HepG2 (cell line): Measurements from ENCODE around the gene PDLIM5. TPM values are rescaled to one million over a fixed set of nuclear protein-coding genes. Genes with fewer than 3 reads are reported as not detected.

Experiments used
- BRCA1 ChIP-seq: sonication (generic); formaldehyde crosslinking; IDR thresholded peaks from 2 replicates; pipeline ENCODE4 v1.4.0; 2020; ENCODE audit warnings: missing genetic modification reagents
- DPF2 ChIP-seq: sonication (generic); formaldehyde crosslinking; IDR thresholded peaks from 2 replicates; pipeline ENCODE4 v1.4.0; 2020; ENCODE audit warnings: mild to moderate bottlenecking, low read depth, missing genetic modification reagents, borderline replicate concordance
- ELK4 ChIP-seq: sonication (generic); formaldehyde crosslinking; IDR thresholded peaks from 2 replicates; pipeline ENCODE4 v1.9.0; 2021; ENCODE audit warnings: missing genetic modification reagents, borderline replicate concordance
- ERF ChIP-seq: IDR thresholded peaks from 2 replicates; pipeline ENCODE4 v1.6.1; 2018; ENCODE audit warnings: missing biosample characterization, missing genetic modification reagents
- HNRNPUL1 ChIP-seq: fragments of 200-400 bp; formaldehyde crosslinking; IDR thresholded peaks from 2 replicates; pipeline ENCODE4 v1.6.1; 2017; ENCODE audit warnings: low read depth, mild to moderate bottlenecking, low read length, moderate library complexity
- LBX2 ChIP-seq: sonication (generic); formaldehyde crosslinking; IDR thresholded peaks from 2 replicates; pipeline ENCODE4 v1.5.0; 2020; ENCODE audit warnings: missing genetic modification reagents, mild to moderate bottlenecking, borderline replicate concordance
- MAFG ChIP-seq: sonication (generic); formaldehyde crosslinking; IDR thresholded peaks from 2 replicates; pipeline ENCODE4 v1.5.1; 2020; ENCODE audit warnings: mild to moderate bottlenecking, missing genetic modification reagents
- NFIC ChIP-seq: IDR thresholded peaks from 2 replicates; pipeline ENCODE4 v1.6.1; 2012; ENCODE audit warnings: mild to moderate bottlenecking, low read length, inconsistent platforms
- NR2F6 ChIP-seq, 2 experiments: IDR thresholded peaks; 2 replicates each; pipeline ENCODE4 v1.6.1; 2016; ENCODE audit warnings: antibody characterized with exemption in 1 of 2, mild to moderate bottlenecking in 1 of 2
- PHB2 ChIP-seq: fragments of 450-650 bp; IDR thresholded peaks from 2 replicates; pipeline ENCODE4 v1.6.1; 2018; ENCODE audit not compliant: partially characterized antibody
- PLRG1 ChIP-seq: fragments of 450-650 bp; conservative IDR thresholded peaks from 2 replicates; pipeline ENCODE4 v1.6.1; 2016
- SMYD3 ChIP-seq: sonication (generic); formaldehyde crosslinking; IDR thresholded peaks from 2 replicates; pipeline ENCODE4 v1.8.1; 2023; ENCODE audit warnings: mild to moderate bottlenecking, missing genetic modification reagents
- SP140L ChIP-seq: sonication (generic); formaldehyde crosslinking; IDR thresholded peaks from 2 replicates; pipeline ENCODE4 v1.4.0; 2020; ENCODE audit warnings: missing genetic modification reagents, borderline replicate concordance
- U2AF1 ChIP-seq: fragments of 200-400 bp; formaldehyde crosslinking; optimal IDR thresholded peaks from 2 replicates; pipeline ENCODE3; 2017; ENCODE audit warnings: mild to moderate bottlenecking, low read depth, low read length
- U2AF2 ChIP-seq: fragments of 200-400 bp; formaldehyde crosslinking; IDR thresholded peaks from 2 replicates; pipeline ENCODE4 v1.6.1; 2017; ENCODE audit warnings: low read depth, mild to moderate bottlenecking, low read length
- ZFP36L2 ChIP-seq: sonication (generic); formaldehyde crosslinking; IDR thresholded peaks from 2 replicates; pipeline ENCODE4 v1.4.0; 2020; ENCODE audit warnings: missing genetic modification reagents
- ZFP37 ChIP-seq: sonication (generic); formaldehyde crosslinking; IDR thresholded peaks from 2 replicates; pipeline ENCODE4 v1.4.0; 2020; ENCODE audit warnings: missing genetic modification reagents, borderline replicate concordance
- ZNF121 ChIP-seq: sonication (generic); formaldehyde crosslinking; IDR thresholded peaks from 2 replicates; pipeline ENCODE4 v1.5.0; 2020; ENCODE audit warnings: mild to moderate bottlenecking, missing genetic modification reagents
- ZNF660 ChIP-seq: sonication (generic); formaldehyde crosslinking; IDR thresholded peaks from 2 replicates; pipeline ENCODE4 v1.5.1; 2020; ENCODE audit warnings: mild to moderate bottlenecking, low read depth, missing genetic modification reagents, borderline replicate concordance
- ZNF691 ChIP-seq: sonication (generic); formaldehyde crosslinking; IDR thresholded peaks from 2 replicates; pipeline ENCODE4 v1.4.0; 2020; ENCODE audit warnings: missing genetic modification reagents, low read depth, mild to moderate bottlenecking, borderline replicate concordance
- ZNF768 ChIP-seq: sonication (generic); formaldehyde crosslinking; IDR thresholded peaks from 2 replicates; pipeline ENCODE4 v1.4.0; 2020; ENCODE audit warnings: missing genetic modification reagents
- ZNF883 ChIP-seq: sonication (generic); formaldehyde crosslinking; IDR thresholded peaks from 2 replicates; pipeline ENCODE4 v1.5.1; 2020; ENCODE audit warnings: mild to moderate bottlenecking, missing genetic modification reagents; ENCODE audit errors: not compliant biosample characterization
- polyA plus RNA-seq, 8 experiments: library from polyadenylated mRNA; depleted of rRNA in 3 of 8; stranded (reverse) in 7 of 8; unstranded in 1 of 8; fragments of >200 nt; fragmentation: Illumina TruSeq in 4 of 8; extraction: Trizol in 4 of 8; gene quantifications; 2 replicates each; pipeline versions ENCODE4 v1.2.1 to v1.2.3, GENCODE V29; 2011 to 2016; ENCODE audit warnings: low read depth in 4 of 8, missing spikeins in 1 of 8, mixed read lengths in 1 of 8; ENCODE audit not compliant: insufficient read depth in 1 of 8
- total RNA-seq, 5 experiments: library from RNA; depleted of rRNA; stranded (reverse); fragments of >200 nt; fragmentation: Illumina TruSeq; extraction: Trizol; gene quantifications; 2 replicates each; pipeline ENCODE4 v1.2.3, GENCODE V29; 2016; ENCODE audit warnings: low read depth in 1 of 5
- TF ChIP-seq, protein P1 (sequence below): sonication (generic); formaldehyde crosslinking; IDR thresholded peaks from 2 replicates; pipeline ENCODE4 v1.4.0; 2020; ENCODE audit warnings: missing genetic modification reagents
- TF ChIP-seq, protein P2 (sequence below): sonication (generic); formaldehyde crosslinking; IDR thresholded peaks from 2 replicates; pipeline ENCODE4 v1.5.0; 2020; ENCODE audit warnings: missing genetic modification reagents, mild to moderate bottlenecking, borderline replicate concordance

The PDLIM5 gene
- total and polyA plus RNA-seq, 2 of the 13 experiments (the other 11 are each of a cell fraction or from before 2014, with no cell fraction given) = 52.8 to 119 TPM

DNA sequence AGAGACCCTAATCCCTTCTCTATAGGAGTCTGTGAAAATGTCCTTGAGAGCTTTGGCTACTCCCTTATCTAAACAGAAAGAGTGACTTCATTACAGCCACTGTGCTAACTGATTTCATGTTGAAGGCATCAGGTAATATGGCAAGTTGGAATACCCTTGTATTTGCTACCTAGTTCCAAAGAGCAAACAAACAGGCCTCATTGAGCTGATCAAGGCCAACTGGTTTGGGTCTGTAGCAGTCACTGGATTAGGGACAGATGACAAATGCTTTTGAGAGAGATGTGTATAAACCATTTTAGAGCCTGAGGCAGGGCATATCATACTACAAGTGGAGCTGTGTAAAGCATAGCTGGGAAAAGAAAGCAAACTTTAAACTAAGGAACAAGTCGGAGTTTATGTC lies 22.9 kb upstream of the PDLIM5 start (continued):
- TF ChIP-seq U2AF1 (no peak), ELK4 (CRISPR knock-in tag) (no peak), ZFP36L2 (no peak), NR2F6 (IDR thresholded peaks at IDR 0.05) (no peak), NR2F6 (CRISPR knock-in tag; IDR thresholded peaks at IDR 0.05) (0 out of 2 replicates have a peak, but pooled peaks have one; percentile 46), MAFG (CRISPR knock-in tag) (no peak), SMYD3 (CRISPR knock-in tag) (no peak), NFIC (peak; percentile 76; the same call in 1 of the 2 replicates), PHB2 (no peak), SP140L (CRISPR knock-in tag) (no peak), ZNF660 (no peak), ZNF883 (CRISPR knock-in tag) (no peak), U2AF2 (no peak), ZNF691 (no peak), ZNF768 (CRISPR knock-in tag) (no peak), BRCA1 (CRISPR knock-in tag) (no peak), DPF2 (CRISPR knock-in tag) (peak; percentile 65; the same call in 1 of the 2 replicates), PLRG1 (no peak), LBX2 (CRISPR knock-in tag) (no peak), ZFP37 (CRISPR knock-in tag) (no peak), ERF (0 out of 2 replicates have a peak, but pooled peaks have one; percentile 38), ZNF121 (peak; percentile 29; the same call in 1 of the 2 replicates), HNRNPUL1 (no peak)
- TF ChIP-seq, protein P1, sequence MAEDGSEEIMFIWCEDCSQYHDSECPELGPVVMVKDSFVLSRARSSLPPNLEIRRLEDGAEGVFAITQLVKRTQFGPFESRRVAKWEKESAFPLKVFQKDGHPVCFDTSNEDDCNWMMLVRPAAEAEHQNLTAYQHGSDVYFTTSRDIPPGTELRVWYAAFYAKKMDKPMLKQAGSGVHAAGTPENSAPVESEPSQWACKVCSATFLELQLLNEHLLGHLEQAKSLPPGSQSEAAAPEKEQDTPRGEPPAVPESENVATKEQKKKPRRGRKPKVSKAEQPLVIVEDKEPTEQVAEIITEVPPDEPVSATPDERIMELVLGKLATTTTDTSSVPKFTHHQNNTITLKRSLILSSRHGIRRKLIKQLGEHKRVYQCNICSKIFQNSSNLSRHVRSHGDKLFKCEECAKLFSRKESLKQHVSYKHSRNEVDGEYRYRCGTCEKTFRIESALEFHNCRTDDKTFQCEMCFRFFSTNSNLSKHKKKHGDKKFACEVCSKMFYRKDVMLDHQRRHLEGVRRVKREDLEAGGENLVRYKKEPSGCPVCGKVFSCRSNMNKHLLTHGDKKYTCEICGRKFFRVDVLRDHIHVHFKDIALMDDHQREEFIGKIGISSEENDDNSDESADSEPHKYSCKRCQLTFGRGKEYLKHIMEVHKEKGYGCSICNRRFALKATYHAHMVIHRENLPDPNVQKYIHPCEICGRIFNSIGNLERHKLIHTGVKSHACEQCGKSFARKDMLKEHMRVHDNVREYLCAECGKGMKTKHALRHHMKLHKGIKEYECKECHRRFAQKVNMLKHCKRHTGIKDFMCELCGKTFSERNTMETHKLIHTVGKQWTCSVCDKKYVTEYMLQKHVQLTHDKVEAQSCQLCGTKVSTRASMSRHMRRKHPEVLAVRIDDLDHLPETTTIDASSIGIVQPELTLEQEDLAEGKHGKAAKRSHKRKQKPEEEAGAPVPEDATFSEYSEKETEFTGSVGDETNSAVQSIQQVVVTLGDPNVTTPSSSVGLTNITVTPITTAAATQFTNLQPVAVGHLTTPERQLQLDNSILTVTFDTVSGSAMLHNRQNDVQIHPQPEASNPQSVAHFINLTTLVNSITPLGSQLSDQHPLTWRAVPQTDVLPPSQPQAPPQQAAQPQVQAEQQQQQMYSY (CRISPR knock-in tag) = no peak
- TF ChIP-seq, protein P2, sequence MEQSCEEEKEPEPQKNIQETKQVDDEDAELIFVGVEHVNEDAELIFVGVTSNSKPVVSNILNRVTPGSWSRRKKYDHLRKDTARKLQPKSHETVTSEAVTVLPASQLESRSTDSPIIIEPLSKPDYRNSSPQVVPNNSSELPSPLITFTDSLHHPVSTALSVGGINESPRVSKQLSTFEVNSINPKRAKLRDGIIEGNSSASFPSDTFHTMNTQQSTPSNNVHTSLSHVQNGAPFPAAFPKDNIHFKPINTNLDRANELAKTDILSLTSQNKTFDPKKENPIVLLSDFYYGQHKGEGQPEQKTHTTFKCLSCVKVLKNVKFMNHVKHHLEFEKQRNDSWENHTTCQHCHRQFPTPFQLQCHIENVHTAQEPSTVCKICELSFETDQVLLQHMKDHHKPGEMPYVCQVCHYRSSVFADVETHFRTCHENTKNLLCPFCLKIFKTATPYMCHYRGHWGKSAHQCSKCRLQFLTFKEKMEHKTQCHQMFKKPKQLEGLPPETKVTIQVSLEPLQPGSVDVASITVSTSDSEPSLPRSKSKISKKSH (CRISPR knock-in tag) = no peak
